Tongue (tissue), 2 donors: Measurements from ENCODE around the gene C16orf74. TPM values are rescaled to one million over a fixed set of nuclear protein-coding genes. Genes with fewer than 3 reads are reported as not detected.

Experiments
- small RNA-seq: library from RNA; depleted of rRNA; stranded (forward); fragments of <200 nt; gene quantifications from one replicate; pipeline ENCODE3, GENCODE V24; 2014; ENCODE audit warnings: low replicate concordance
- total RNA-seq: library from RNA; depleted of rRNA; stranded (reverse); fragments of >200 nt; gene quantifications from one replicate; pipeline ENCODE4 v1.2.3, GENCODE V29; 2014

Gene C16orf74
- total RNA-seq, 1 donor from 2014 or later = 14.5 TPM

Small RNA genes lying within 50 kb of the gene (small RNA-seq; reads per million reads assigned to genes)
- gene RN7SL381P (not detected), gene RNU1-103P (not detected)

Other genes with a start within 250 kb of the C16orf74 start
- 82.5 TPM for gene GSE1, start 137.8 kb downstream of the C16orf74 start, total RNA-seq
- gene GINS2, start 62.1 kb downstream of the C16orf74 start, total RNA-seq = 4.6 TPM
- gene EMC8, start 48.4 kb upstream of the C16orf74 start, total RNA-seq = 26.7 TPM
- gene COX4I1, start 48.6 kb upstream of the C16orf74 start, total RNA-seq = 329 TPM
- 12.2 TPM for gene IRF8, start 148.1 kb upstream of the C16orf74 start, total RNA-seq